Epithelial cell of proximal tubule (primary cell): Measurements from ENCODE around the gene ZNF407. TPM values are rescaled to one million over a fixed set of nuclear protein-coding genes. Genes with fewer than 3 reads are reported as not detected.

ENCODE experiments used
- DNase-seq: peaks from one replicate; pipeline ENCODE4 v3.0.0-alpha.2; 2011; ENCODE audit warnings: low read depth
- H3K4me3 ChIP-seq: 2 replicates; pipeline ENCODE4 v1.5.1; 2011; ENCODE audit warnings: low read depth, mild to moderate bottlenecking, low read length
- CTCF ChIP-seq: conservative IDR thresholded peaks from 2 replicates; pipeline ENCODE4 v1.5.1; 2012; ENCODE audit warnings: low read depth, mild to moderate bottlenecking, low read length
- total RNA-seq: library from RNA; depleted of rRNA; stranded (reverse); fragments of >200 nt; gene quantifications from 2 replicates; pipeline ENCODE4 v1.2.3, GENCODE V29; 2015

Gene ZNF407
- total RNA-seq, 1 donor from 2014 or later, result 3.0 TPM

- TF ChIP-seq CTCF, result no peak
- H3K4me3 ChIP-seq, result no peak overlapping the region
- no peak for DNase-seq
Observed at GRCh38 chr18:74626049-74626874, 28.6 kb downstream of the ZNF407 start.

- no peak for DNase-seq
- TF ChIP-seq CTCF, result no peak
- no peak overlapping the region for H3K4me3 ChIP-seq
Observed at GRCh38 chr18:74630804-74631203, 33.1 kb downstream of the ZNF407 start.

- no peak overlapping the region for H3K4me3 ChIP-seq
- no peak for TF ChIP-seq CTCF
- no peak for DNase-seq
Observed at GRCh38 chr18:74631212-74631611, 33.5 kb downstream of the ZNF407 start.

- no peak for DNase-seq
- no peak for TF ChIP-seq CTCF
- H3K4me3 ChIP-seq, result no peak overlapping the region
Observed at GRCh38 chr18:74631623-74632350, 34.1 kb downstream of the ZNF407 start.

GRCh38 chr18:74632351-74632679 is 34.6 kb downstream of the ZNF407 start:
- no peak for DNase-seq
- no peak for TF ChIP-seq CTCF
- no peak overlapping the region for H3K4me3 ChIP-seq

GRCh38 chr18:74632856-74633255 is 35.2 kb downstream of the ZNF407 start:
- DNase-seq, result no peak
- no peak overlapping the region for H3K4me3 ChIP-seq
- TF ChIP-seq CTCF, result no peak
